GM12865 (cell line): ENCODE results near the gene MYO1D.

Experiments used
- DNase-seq: peaks from one replicate; pipeline ENCODE4 v3.0.0; 2010; ENCODE audit warnings: low read depth
- H3K4me3 ChIP-seq: 2 replicates; pipeline ENCODE4 v1.5.1; 2011; ENCODE audit warnings: mild to moderate bottlenecking, low read depth, low read length, control low read depth
- CTCF ChIP-seq: IDR thresholded peaks from 2 replicates; pipeline ENCODE4 v1.5.1; 2011; ENCODE audit warnings: low read length, control low read depth, low read depth, inconsistent platforms; ENCODE audit not compliant: insufficient read depth; ENCODE audit errors: missing control alignments

The MYO1D gene

GRCh38 chr17:32491371-32492263 lies 385.3 kb downstream of the MYO1D start:
- H3K4me3 ChIP-seq, result peak overlapping the region; percentile 47
- DNase-seq, result peak; percentile 42
- TF ChIP-seq CTCF, result no peak

GRCh38 chr17:32490101-32490482 lies 386.8 kb downstream of the MYO1D start:
- peak overlapping the region; percentile 47 for H3K4me3 ChIP-seq
- no peak for TF ChIP-seq CTCF
- DNase-seq, result peak; percentile 36

GRCh38 chr17:32489320-32490100 lies 387.4 kb downstream of the MYO1D start:
- peak; percentile 58 for DNase-seq
- H3K4me3 ChIP-seq, result peak overlapping the region; percentile 47
- TF ChIP-seq CTCF, result no peak

GRCh38 chr17:32488604-32489180 lies 388.2 kb downstream of the MYO1D start:
- no peak for DNase-seq
- TF ChIP-seq CTCF, result no peak
- peak overlapping the region; percentile 47 for H3K4me3 ChIP-seq

- no peak for TF ChIP-seq CTCF
- DNase-seq, result no peak
- H3K4me3 ChIP-seq, result peak overlapping the region; percentile 47
These were observed 388.8 kb downstream of the MYO1D start for GRCh38 chr17:32488177-32488542.

- no peak for TF ChIP-seq CTCF
- peak; percentile 54 for DNase-seq
- H3K4me3 ChIP-seq, result peak overlapping the region; percentile 47
These were observed 389.3 kb downstream of the MYO1D start for GRCh38 chr17:32487473-32488176.
